HG03439 (cell line): ENCODE data around the gene FMN1.
"Not testable (repeated sequence)": the region's sequence is repeated elsewhere in the genome, so short reads cannot be mapped to it uniquely, and the experiment has no call there.

Source experiments
- ATAC-seq: cut with Tn5 transposase; IDR thresholded peaks from one replicate; pipeline ENCODE4 v1.9.1; 2021; ENCODE audit warnings: mild to moderate bottlenecking, moderate library complexity; ENCODE audit not compliant: unreplicated experiment

The FMN1 gene

GRCh38 chr15:32867313-32867626 lies 327.2 kb downstream of the FMN1 start:
- ATAC-seq, result no peak

- ATAC-seq, result no peak
These were observed 327.8 kb downstream of the FMN1 start for GRCh38 chr15:32866454-32867312.

GRCh38 chr15:32864841-32865240 lies 329.7 kb downstream of the FMN1 start:
- no peak for ATAC-seq

GRCh38 chr15:32864051-32864450 lies 330.5 kb downstream of the FMN1 start:
- no peak for ATAC-seq

- ATAC-seq, result no peak
These were observed 332.8 kb downstream of the FMN1 start for GRCh38 chr15:32861761-32862160.

GRCh38 chr15:32861174-32861573 lies 333.3 kb downstream of the FMN1 start:
- no peak for ATAC-seq

GRCh38 chr15:32859996-32860395 lies 334.5 kb downstream of the FMN1 start:
- ATAC-seq, result no peak

GRCh38 chr15:32859251-32859650 lies 335.3 kb downstream of the FMN1 start:
- no peak for ATAC-seq

GRCh38 chr15:32857732-32858131 lies 336.8 kb downstream of the FMN1 start:
- ATAC-seq, result no peak

- no peak for ATAC-seq
These were observed 337.8 kb downstream of the FMN1 start for GRCh38 chr15:32856753-32857152.

- no peak for ATAC-seq
These were observed 338.6 kb downstream of the FMN1 start for GRCh38 chr15:32855942-32856341.

- no peak for ATAC-seq
These were observed 340.9 kb downstream of the FMN1 start for GRCh38 chr15:32853592-32853991.

- no peak for ATAC-seq
These were observed 341.7 kb downstream of the FMN1 start for GRCh38 chr15:32852771-32853170.

GRCh38 chr15:32852017-32852416 lies 342.5 kb downstream of the FMN1 start:
- ATAC-seq, result no peak

- no peak for ATAC-seq
These were observed 342.9 kb downstream of the FMN1 start for GRCh38 chr15:32851572-32851971.

- ATAC-seq, result no peak
These were observed 344.5 kb downstream of the FMN1 start for GRCh38 chr15:32849769-32850668.

GRCh38 chr15:32846671-32847070 lies 347.8 kb downstream of the FMN1 start:
- not testable (repeated sequence) for ATAC-seq

GRCh38 chr15:32844118-32844711 lies 350.3 kb downstream of the FMN1 start:
- ATAC-seq, result no peak

GRCh38 chr15:32843219-32843815 lies 351.2 kb downstream of the FMN1 start:
- no peak for ATAC-seq

- ATAC-seq, result no peak
These were observed 352.4 kb downstream of the FMN1 start for GRCh38 chr15:32842081-32842480.
